ENCODE results near the gene TPK1.

TPK1 gene

DNA sequence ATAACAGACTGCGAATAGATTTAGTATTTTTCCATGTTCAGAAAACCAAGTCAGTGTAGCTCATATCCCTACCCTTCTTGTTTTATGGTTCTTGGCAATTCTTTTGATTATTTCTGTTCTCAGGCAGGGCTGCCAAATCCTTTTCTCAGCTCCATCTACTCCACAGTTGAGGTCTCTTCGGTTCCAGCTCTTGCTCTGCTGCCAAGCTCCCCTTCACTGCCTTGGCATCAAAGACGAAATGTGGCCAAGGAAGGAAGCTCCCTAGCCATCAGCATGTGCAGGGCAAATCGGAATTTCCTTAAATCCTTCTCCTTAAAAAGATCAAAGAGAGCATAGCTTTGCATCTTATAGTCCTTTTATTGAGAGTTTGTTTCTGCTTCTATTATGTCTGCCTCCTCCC, 315.9 kb downstream of the TPK1 start:
- DNase-seq: no peak

DNA sequence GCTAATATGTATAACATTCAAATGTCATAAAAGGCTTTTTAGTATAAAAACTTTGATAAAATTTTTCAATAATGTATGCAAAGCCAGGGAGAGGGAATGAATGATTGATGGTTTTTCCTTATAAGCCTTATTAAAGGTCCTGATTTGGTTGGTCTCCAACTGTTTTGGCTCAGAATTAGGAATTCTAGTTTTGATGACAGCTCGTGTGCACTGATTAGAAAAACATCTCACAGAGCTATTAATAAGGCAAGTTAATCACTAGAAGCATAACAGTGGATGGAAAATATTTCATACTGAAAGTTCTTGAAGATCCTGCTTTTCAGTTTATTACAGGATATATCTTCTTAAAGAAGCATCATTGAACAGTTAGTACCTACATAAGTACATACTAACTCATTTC, 317.5 kb downstream of the TPK1 start:
- DNase-seq: no peak

DNA sequence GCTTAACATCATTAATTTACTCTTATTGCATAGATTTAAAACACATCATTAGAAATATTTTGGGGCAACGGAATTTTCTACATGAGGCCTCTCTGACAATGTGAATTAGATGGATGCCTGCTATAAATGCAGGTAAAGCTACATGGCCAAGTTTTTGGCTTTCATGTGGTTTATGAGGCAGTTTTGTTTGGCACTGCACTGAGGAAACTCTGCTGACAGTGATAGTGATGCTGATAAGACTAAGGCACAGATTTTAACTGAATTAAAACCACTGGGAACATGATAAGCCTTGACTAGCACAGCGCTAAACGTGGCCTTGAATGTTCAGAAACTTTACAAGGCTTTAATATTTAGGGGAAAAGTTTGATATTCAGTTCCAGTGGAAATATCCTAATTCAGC, 318.1 kb downstream of the TPK1 start:
- DNase-seq: no peak

DNA sequence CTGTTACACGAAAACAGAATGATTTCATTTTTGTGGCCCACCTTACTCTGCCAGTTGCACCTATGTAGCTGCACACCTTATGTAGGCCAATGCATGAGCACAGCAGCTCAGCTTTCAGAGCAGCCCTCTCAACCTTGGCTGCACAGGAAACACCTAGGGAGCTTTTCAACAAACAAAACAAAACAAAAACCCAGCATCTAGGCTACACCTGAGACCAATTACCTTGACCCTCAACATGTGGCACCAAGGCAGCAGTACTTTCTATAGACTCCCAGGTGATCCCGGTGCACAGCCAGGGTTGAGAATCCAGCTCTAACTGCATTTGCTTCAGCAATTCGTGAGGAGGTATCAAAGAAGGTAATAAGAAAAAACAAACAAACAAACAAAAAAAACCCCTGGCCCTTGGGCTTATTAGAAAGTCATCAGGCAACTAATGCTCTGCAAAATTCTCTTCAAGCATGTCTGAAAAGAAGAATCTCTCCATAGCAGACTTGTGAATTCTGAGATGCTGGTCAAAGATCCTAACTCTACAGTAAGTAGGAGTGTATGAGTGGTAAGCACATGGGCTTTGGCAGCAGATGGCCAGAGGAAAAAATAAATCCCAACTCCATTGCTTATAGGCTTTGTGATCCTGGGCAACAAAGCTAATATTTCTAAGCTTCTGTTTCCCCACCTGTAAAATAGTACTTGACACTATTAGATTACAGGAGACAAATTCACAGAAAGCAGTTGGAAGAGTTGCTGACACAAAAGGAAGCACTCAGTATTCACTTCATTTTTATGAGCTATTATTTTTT, 318.9 kb downstream of the TPK1 start:
- no peak for DNase-seq

- peak; percentile 37 for DNase-seq
These were observed 322.5 kb downstream of the TPK1 start for GRCh38 chr7:144513334-144513733.

GRCh38 chr7:144510621-144511020, 325.2 kb downstream of the TPK1 start:
- DNase-seq: no peak

DNA sequence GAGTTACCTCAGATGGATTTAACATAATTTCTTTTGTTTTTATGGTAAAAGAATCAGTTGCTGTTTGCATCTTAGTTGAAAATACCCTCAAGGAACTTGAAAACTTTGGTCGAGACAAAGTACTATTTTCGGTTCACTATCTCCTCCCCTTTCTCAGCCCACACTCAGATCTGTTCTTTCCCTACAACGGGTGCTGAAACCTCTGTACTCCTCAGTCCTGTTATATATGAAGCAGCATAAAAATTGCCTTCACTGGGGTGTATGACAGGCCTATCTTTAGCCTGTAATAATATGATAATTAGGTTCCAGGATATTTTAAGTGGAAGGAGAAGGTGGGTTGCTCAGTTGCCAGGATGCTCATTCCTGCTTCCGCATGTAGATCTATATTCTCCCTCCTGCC, 327.2 kb downstream of the TPK1 start:
- DNase-seq: no peak

- no peak for DNase-seq
These were observed 332.6 kb downstream of the TPK1 start for GRCh38 chr7:144503215-144503614.

- no peak for DNase-seq
These were observed 335.6 kb downstream of the TPK1 start for GRCh38 chr7:144500225-144500624.

GRCh38 chr7:144497282-144497681, 338.6 kb downstream of the TPK1 start:
- no peak for DNase-seq

DNA sequence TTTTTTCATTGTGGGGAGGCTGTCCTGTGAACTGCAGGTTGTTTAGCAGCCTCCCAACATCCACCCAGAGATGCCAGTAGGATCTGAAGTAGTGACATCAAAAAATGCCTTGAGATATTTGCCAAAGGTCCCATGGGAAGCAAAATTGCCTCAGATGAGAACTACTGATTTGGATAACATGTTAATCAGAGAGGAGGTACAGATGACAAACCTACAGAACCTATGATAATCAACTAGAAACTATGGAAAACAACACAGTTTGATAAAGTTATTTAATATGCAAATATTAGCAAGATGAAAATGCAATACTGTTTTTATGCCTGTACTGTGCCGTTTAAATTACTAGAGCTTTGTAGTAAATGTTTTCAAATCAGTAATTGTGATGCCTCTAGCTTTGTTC, 341.5 kb downstream of the TPK1 start:
- no peak for DNase-seq

DNA sequence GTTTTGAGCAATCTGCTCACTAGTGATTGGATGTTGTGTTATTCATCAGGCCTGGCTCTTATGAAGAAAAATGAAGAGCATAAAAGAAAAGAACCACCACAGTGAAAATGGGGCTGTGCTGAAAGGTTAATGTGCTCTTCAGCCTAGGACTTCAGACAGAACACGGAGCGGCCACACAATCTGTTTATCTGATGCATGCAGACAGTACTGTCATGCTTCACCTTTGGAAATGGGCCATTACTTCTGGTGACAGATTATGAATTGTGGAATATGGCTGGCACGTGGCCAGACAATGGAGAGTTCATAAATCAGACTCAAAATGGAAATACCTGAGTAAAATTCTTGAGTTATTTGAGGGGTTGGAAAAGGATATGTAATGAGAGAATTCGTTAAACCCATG, 346.3 kb downstream of the TPK1 start:
- DNase-seq: no peak

GRCh38 chr7:144488977-144489376, 346.9 kb downstream of the TPK1 start:
- no peak for DNase-seq

DNA sequence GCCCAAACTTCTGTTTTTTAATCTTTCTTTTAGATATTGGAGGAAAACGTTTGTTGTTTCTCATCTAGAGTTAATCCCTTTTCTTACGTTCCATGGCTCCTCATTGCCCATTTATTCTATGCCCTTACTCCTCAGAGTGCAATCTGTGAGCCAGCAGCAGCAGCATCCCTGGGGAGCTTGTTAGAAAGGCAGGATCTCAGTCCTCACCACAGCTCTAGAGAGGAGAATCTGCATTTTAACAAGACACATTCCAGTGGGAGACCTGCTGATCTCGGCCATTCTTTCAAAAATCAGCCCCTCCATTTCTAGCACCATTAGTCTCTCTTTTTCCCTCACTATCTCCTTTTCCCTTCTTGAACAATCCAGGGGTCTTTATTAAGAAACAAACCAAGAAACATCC, 348.0 kb downstream of the TPK1 start:
- DNase-seq: no peak

DNA sequence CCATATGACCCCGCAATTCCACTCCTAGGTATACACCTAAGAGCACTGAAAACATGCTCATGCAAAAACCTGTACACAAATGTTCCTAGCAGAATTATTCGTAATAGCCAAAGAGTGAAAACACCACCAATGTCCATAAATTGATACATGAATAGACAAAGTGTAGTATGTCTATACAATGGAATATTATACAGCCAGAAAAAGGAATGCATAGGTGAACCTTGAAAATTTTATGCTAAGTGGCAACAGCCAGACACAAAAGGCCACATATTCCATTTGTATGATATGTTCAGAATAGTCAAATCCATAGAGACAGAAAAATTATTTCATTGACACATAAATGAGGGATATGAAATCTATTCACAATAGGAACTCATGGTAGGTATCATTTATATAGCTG, 351.4 kb downstream of the TPK1 start:
- no peak for DNase-seq

DNA sequence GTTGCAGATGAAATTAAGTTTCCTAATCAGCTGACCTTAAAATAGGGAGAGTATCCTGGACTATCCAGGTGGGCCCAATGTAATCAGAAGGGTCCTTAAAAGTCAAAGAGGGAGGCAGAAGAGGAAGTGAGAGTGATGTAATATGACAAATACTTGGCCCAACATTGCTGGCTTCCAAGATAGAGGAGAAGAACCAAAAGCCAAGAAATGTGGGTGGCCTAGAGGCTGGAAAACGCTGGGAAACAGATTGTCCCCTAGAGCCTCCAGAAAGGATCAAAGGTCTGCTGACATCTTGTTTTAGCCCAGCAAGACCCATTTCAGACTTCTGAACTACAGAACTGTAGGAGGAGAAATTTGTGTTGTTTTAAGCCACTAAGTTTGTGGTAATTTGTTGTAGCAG, 352.7 kb downstream of the TPK1 start:
- DNase-seq: no peak

DNA sequence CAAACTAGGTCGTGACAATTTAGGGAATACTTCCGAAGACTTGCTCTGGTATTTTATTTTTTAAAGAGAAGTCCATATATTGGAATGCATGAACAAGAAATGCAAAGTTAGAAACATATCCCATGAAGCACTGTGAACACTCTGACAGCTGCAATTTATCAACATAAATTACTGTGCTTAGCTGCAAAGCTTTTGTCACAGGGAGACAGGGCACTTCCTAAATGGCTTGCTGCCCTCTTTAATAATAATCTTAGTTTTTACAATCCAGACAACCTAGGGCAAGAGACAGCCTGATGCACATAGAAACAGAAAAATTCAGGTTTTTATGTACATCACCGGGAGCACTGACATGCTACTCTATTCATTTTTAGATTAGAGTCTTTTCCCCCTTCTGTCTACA, 354.0 kb downstream of the TPK1 start:
- DNase-seq: no peak

DNA sequence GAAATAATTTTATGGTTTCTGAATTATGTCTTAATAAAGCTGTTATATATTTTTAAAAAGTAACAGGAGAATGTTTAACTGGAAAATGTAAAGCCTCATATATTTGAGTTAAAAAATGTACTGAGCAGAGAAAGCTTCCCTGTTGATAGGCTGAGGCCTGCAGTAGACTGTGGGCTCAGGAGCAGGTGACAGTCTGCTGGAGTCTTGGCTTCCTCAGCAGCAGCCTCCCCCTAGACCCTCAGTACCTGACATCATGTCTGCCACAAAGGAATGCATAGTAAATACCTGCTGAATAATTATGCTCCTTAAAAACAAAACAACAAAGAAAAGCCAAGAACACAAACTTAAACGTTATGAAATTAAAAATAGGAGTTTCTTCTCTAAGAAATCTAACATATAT, 358.5 kb downstream of the TPK1 start:
- DNase-seq: no peak

- peak; percentile 22 for DNase-seq
These were observed 360.8 kb downstream of the TPK1 start for GRCh38 chr7:144474800-144475615.

- DNase-seq: no peak
These were observed 361.5 kb downstream of the TPK1 start for GRCh38 chr7:144474363-144474762.

DNA sequence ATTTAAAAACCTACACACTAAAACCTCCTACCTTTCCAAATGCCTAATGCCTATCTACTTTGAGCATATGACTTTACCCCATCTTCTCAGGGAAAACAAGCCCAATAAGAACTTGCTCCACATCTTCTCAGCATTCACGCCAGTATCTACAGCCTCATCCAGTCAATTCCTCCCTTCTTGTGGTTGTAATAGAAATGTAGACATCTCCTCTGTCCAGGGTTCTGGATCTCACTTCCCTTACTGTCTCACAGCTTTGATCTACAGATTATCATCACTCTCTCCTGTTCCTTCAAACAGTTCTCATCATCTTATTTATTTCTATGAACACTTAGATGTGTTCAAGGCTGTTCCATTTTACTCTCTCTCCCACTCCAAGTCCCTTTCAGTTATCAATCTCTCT, 361.9 kb downstream of the TPK1 start:
- DNase-seq: no peak

DNA sequence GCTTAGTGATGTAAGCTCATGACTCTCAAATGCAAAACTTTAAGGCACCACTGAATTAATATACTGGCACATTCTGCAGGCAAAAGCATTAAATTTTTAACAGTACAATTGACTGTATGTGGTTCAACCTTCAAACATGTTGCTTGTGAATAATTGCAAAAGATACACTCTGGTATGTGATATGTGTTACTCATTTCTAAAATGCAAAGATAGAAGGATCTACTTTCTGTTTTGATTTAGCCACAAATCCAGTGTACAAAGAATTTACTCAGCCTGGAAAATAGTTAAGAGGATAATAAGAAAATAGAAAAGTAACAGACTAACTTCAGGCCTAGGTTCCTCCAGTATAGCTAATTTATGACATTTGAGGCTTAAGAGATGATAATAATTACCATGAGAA, 365.8 kb downstream of the TPK1 start:
- no peak for DNase-seq

DNA sequence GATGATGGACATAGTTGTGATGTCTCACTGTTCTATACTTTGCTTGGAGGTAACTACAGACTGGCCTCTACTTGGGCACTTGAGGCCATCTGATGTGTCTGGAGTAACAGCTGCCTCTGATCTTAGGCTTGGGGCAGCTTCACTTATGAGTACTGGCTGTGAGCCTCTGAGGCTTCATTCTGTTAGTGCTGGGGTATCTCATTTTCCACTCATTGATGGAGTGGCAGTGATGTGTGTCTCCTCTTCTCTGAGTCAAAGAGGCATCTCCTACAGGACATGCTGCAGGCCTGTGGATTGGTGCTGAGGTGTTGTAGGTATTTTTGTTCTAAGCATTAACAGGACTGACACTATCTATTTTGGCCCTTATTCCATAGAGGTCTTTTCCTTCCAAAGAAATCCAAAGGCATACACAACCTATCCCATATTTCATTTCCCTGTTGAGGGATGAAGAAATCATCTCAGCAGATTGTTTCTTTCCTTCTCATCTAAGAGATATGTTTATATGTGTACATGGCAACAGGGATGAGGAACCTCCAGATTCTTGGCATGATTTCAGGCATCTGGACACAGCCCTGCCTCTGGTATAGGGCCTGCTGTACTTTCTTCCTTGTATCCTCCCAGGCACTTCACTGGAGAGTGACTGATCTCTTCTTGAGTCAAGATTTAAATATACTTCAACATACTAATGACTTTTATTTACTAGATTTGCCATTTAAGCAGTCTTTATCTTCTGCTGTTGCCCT, 366.7 kb downstream of the TPK1 start:
- DNase-seq: no peak

- DNase-seq: no peak
These were observed 376.2 kb downstream of the TPK1 start for GRCh38 chr7:144459635-144460034.

All from NCI-H2081 treated with DMSO at 0.1 percent for 48 hours (cell line).